Daoy (cell line): ENCODE measurements around the gene CSF3R. TPM values are rescaled to one million over a fixed set of nuclear protein-coding genes. Genes with fewer than 3 reads are reported as not detected.

Experiments
- DNase-seq: peaks from one replicate; pipeline ENCODE4 v3.0.0-alpha.2; 2015; ENCODE audit warnings: low read depth
- total RNA-seq: library from RNA; depleted of rRNA; stranded (reverse); fragments of >200 nt; shearing (Covaris generic); gene quantifications from 2 replicates; pipeline ENCODE4 v1.2.3, GENCODE V29; 2014; rRNA removed

CSF3R gene
- not detected in 2 replicates for total RNA-seq

- no peak for DNase-seq
Observed at GRCh38 chr1:36482724-36483388, at the start of gene CSF3R. CSF3R (minus strand) TSS chr1:36482913; CDS start chr1:36479496, 3,417 bp downstream.

- DNase-seq = no peak
Observed at GRCh38 chr1:36531833-36532232, 49.1 kb upstream of the CSF3R start.

GRCh38 chr1:36530791-36531190, 48.1 kb upstream of the CSF3R start:
- DNase-seq = no peak

DNA sequence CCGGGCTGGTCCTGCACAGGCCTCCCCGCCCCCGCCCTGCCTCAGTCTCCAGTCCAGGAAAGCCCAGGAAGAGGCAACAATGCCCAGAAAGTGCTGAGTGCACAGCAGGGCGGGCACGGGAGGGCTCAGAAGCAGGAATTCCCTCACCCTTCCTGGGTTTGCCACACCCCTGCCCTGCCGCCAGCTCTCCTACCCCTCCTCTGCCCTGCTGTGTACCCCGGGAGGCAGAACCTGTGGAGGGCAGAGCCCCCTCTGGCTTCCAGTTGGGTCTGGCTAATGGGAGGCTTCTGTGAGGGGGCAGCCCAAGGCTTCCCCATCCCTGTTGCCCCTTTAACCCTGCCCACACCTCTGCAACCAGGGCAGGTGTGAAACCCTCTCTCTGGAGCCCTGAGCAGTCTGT, 47.5 kb upstream of the CSF3R start:
- DNase-seq = no peak

DNA sequence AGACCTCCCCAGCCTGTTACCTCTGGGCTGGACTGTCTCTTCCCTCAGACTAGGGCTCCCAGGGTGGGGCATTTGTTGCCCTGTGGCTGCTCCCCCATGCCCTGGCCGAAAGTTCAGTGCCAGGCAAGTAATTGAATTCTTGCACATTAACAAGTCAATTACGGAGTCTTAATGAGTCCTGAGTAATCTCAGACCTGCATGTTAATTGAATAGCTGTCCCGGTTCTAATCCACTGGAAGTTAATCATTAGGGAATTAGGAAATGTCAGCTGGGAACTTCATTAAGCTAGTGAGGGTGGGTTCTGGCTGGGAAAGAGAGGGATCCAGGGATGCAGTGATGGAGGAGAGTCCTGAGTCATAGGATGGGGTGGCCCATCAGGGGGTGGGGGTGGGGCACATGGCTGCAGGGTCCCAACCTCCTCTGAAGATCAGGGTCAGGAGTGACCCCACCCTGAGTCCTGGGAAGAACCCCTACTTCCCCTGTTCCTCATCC, 47.1 kb upstream of the CSF3R start:
- no peak for DNase-seq

DNA sequence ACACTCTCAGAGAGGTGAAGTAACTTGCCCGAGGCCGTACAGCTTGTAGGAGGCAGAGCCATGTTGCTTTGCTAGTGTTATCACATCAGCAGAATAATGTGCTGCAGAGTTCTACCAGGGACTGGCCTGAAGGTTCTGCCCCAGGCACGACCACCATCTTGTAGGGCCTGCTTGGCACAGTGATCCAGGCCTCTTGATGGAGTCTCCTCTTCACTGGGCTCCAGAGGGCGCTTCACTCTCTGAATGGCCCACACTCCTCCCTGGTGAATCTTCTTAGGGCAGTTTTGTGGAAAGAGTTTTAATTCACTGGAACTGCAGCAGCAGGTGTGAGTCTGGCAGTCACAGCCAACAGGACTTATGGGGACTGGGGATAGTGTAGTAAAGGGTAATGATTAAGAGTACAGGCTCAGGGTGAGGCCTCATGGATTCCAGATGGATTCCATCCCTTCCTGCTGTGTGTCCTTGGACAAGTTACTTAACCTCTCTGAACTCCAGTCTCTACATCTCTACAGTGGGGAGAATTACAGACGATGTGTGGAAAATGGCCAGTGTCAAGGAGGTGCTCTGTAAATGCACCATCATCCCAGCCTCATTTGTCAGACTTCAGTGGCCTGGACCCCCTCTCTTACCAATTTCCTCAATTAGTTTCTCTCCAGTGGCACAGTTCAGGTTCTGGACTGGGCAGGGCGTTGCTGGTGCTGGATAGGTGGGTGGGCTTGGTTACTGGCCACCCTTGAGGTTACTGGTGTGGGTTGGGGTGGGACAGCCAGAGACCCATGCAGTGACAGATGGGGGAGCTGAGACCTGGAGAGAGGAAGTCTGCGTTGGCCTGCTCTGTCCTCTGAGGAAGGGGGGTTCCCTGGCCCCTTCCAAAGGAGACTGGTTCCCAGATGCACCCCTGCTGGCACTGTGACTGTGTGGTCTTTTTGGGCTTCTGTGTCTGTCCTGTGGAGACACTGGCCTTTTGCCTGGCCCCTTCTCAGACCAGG, 45.9 kb upstream of the CSF3R start:
- no peak for DNase-seq

- DNase-seq = no peak
Observed at GRCh38 chr1:36525166-36525565, 42.5 kb upstream of the CSF3R start.

DNA sequence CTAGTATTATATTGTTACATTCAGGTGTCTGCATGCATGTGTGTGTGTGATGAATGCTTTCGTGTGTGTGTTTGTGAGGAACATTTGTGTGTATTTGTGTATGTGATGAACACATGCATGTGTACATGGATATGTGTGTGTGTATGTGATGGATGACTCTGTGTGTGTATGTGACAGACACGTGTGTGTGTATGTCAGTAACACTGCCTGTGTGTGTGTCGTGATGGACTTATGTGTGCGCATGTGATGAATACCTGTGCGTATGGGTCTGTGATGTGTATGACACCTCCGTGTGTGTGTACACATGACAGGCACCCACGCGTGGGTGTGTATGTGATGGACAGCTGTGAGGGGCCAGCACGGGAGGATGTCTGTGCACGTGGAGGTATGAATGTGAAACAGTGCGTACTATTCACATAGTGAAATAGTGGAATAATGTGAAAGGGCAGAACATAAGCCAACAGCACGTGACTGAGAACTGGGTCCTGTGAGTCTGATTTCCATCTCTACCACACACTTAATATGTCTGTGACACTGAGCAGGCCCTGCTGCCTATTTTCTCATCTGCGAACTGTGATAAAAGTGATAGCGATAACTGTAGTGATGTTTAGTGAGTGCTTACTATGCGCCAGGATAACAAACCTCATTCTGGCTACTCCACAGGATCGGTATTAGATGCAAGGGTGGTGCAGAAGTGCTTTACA, 41.8 kb upstream of the CSF3R start:
- no peak for DNase-seq

- DNase-seq = no peak
Observed at GRCh38 chr1:36523850-36524249, 41.1 kb upstream of the CSF3R start.

GRCh38 chr1:36523230-36523495, 40.5 kb upstream of the CSF3R start:
- DNase-seq = no peak

GRCh38 chr1:36522461-36523229, 39.9 kb upstream of the CSF3R start:
- no peak for DNase-seq

GRCh38 chr1:36522021-36522420, 39.3 kb upstream of the CSF3R start:
- DNase-seq = no peak

DNA sequence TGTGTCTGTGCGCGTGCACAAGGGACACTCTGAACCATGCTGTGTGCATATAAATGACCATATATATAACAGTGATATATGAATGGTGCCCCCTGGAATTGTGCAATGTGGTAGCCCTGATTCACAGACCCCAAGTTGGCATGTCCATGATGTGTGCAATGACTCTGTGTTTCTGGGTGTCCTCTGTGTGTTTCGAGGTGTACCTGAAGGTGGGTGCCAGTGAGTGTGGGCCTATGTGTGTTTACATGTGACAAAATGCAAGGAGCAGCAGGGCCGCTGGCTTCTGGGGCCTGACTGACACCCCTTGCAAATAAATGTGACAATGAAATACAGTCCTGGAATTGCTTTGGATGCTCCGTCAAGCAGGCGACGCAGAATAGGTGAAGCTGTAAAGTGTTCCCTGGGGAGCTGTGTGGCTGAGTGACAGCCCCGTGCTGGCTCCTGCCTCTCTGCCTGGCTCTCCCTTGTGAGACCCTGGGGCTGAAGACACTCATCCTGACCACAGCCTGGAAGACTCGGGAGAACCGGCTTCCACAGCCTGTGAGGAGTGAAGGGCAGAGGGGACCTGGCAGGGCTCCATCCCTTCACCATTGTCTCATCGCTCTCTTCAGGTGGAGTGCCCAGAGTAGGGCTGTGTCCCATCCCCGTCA, 38.2 kb upstream of the CSF3R start:
- no peak for DNase-seq

DNA sequence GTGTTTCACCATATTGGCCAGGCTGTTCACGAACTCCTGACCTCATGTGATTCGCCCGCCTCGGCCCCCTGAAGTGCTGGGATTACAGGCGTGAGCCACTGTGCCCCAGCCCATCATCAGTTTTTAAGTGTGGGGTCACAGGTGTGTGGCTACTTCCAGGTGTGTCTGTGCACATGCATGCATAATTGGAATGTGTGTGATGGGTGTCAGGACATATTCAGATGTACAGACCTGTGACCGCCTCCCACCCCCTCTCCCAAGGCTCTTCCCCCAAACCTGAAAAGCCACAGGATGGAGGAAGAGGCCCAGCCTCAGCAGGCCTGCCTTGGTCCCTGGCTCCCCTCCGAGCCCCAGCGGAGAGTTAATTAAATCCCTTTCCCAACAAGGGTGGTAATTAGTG, 37.3 kb upstream of the CSF3R start:
- no peak for DNase-seq

DNA sequence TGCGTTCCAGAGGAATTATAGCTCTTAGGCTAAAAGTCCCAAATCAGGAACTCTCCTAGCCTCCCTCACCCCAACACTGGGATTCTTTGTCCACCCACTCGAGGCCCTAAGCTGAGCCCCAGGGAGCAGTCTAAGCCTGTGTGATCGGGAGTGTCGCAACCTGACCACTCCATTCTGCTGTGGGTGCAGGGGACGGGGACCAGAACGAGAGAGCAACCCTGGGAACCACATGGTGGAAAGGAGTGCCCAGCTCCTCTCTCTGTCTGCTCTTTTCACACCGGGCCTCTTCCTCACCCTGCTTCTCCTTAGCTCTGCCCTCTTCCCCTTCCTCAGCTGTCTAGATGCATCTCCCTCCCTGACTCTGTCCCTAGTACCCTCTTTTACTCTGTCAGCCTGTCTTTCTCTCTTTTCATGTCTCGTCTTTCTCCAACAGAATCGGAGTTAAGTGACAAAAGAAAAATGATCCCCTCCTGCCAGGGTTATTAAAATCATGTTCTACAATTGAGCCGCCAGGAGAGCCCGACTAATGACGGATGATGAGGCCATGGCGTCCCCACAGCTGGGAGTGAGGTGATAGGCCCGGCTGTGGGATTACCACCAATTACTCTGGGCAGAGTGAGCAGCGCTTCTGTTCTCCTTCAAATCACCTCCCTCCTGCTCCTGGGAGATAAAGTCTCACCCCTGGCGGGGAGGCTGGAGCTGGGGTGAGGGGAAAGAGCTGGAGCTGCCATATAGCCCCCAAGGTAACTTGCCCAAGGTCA, 34.5 kb upstream of the CSF3R start:
- no peak for DNase-seq

DNA sequence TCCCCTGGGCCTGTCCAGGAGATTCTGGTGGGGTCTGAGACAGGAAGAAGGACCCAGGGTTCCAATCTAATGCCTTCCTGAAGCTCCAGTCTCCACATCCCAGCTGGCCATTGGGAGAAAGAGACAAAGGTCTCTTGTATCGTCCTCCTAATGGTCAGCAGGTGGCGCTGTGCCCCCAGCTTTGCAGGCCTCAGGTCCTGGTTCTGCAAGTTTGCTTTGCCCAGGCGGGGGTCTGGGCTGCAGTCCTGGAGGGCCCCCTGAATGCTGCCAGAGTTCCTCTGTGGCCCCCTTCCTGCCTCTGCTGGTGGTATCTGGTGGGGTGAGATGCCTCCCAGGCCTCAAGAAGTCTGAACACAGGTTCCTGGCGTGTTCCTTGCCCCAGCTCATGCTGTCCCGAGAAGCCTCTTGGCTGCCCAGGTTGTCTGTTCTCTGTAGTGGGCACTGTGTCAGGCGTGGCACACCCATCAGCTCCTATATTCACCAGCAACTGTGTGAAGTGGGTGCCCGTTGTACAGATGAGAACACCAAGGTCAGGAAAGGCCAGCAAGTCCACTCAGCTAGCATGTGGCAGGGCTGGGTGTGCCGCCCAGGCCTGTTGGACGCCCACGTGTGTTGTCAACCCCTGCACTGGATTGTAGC, 33.8 kb upstream of the CSF3R start:
- DNase-seq = peak; percentile 75

DNA sequence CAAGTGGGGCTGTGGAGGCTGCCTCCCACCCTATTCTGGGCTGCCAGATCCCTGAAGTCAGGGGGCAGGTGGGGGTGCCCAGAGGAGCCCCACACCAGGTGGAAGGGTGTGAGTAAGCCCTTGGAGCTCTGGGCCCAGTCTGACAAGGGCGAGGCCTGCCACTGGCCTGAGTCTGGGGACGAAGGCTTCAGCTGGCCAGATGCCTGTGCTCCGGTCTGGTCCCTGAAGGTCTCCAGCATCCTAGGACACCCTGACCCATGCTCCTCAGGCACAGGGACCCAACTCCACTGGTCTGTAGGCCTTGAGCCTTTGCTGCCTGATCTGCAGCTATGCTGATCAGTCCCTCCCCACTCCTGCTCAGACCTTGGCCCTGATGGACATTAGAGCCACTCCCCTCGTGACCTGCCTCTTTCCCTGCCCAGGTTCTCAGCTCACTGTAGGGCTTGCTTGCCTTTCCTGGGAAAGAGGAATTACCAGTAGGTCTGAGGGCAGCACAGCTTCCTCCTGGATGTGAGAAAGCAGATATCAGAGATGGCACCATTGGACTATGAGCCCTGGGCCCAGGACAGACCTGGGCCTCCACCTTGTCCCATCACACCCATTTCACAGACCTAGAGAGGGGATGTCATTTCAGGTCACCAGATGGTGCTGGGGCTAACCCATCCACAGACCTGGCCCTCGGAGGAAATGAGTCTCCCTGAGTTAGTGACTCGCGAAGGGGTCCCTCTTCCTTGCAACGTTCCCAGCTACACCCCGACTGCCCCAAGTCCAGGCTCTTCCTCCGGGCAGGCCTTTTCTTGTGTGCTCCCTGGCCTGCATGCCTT, 32.8 kb upstream of the CSF3R start:
- no peak for DNase-seq

GRCh38 chr1:36514501-36514900, 31.8 kb upstream of the CSF3R start:
- no peak for DNase-seq
